Small intestine (tissue), 7 donors: Measurements from ENCODE around the gene IL17C. TPM values are rescaled to one million over a fixed set of nuclear protein-coding genes. Genes with fewer than 3 reads are reported as not detected.

ENCODE experiments used
- DNase-seq, 2 donors: peaks; one replicate each; pipeline versions ENCODE4 v3.0.0 to v3.0.0-alpha.2; 2013
- FAIRE-seq: peaks from 2 replicates; lab custom pipeline; 2012; peaks lifted over from hg19 to GRCh38; lab: Jason Lieb, UNC
- H3K27ac ChIP-seq, 3 donors: one replicate each; pipeline ENCODE4 v1.5.1; 2013; ENCODE audit warnings: low read length in 2 of 3, mild to moderate bottlenecking in 2 of 3, control low read depth in 1 of 3, inconsistent platforms in 1 of 3, low read depth in 1 of 3, moderate library complexity in 1 of 3
- H3K27me3 ChIP-seq, 3 donors: one replicate each; pipeline ENCODE4 v1.6.1; 2013; ENCODE audit warnings: low read length in 3 of 3, inconsistent platforms in 1 of 3; ENCODE audit not compliant: control insufficient read depth in 3 of 3, insufficient read depth in 3 of 3
- H3K36me3 ChIP-seq, 3 donors: one replicate each; pipeline ENCODE4 v1.6.1; 2013; ENCODE audit warnings: low read length in 3 of 3, inconsistent platforms in 1 of 3, low read depth in 1 of 3, mild to moderate bottlenecking in 1 of 3, moderate library complexity in 1 of 3; ENCODE audit not compliant: control insufficient read depth in 3 of 3, insufficient read depth in 2 of 3
- H3K4me1 ChIP-seq, 3 donors: one replicate each; pipeline ENCODE4 v1.6.1; 2013; ENCODE audit warnings: low read length in 2 of 3, inconsistent platforms in 1 of 3, low read depth in 1 of 3, mild to moderate bottlenecking in 1 of 3, moderate library complexity in 1 of 3; ENCODE audit not compliant: control insufficient read depth in 3 of 3, insufficient read depth in 2 of 3
- H3K4me3 ChIP-seq, 3 donors: one replicate each; pipeline ENCODE4 v1.5.1; 2013; ENCODE audit warnings: low read length in 3 of 3, control low read depth in 1 of 3, inconsistent platforms in 1 of 3, low read depth in 1 of 3, mild to moderate bottlenecking in 1 of 3, moderate library complexity in 1 of 3
- H3K9me3 ChIP-seq, 2 donors: one replicate each; pipeline ENCODE4 v1.6.1; 2013; ENCODE audit warnings: low read depth in 1 of 2, low read length in 1 of 2; ENCODE audit not compliant: control insufficient read depth in 2 of 2, insufficient read depth in 1 of 2
- WGBS, 3 donors: extraction: QIAGEN DNeasy Blood & Tissue Kit; methylation state at CpG; one replicate each; pipeline ENCODE4 v1.1.7; 2013; 5-methylcytosine and 5-hydroxymethylcytosine counted together
- polyA plus RNA-seq, 4 donors: library from polyadenylated mRNA; stranded (reverse) in 3 of 4; unstranded in 1 of 4; fragments of 200-250 nt in 3 of 4; fragments of 120-200 nt in 1 of 4; gene quantifications; one replicate each; pipeline versions ENCODE4 v1.2.1 to v1.2.3, GENCODE V29; 2013
- donor health status: healthy with polysubstance abuse.
- donor health status: control.
- donor health status: control.
- donor health status: Bipolar disorder and iron deficiency.
- donor health status: healthy.

Gene IL17C
- polyA plus RNA-seq, 4 donors, result 0.19 TPM; not detected in 3

DNA sequence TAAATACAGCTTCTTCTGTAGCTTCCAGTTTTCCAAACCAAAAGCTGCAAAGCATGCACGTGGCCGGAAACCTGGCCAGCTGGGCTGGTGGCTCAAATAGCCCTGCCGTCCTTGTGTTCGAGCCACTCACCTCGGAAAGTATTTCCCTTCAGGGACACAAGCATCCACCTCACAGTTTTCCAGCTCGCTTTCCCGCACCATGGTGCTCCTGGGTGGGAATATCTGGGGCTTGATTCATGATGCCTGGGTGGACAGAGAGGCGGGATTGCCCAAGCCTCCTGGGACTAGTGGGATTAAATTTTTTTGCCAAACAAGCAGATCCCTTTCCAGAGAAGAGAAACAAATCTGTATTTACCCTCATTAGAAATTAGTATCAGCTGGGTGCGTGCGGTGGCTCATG lies 31.6 kb downstream of the IL17C start:
- no peaks in the 10 kb centered on the region for H3K9me3 ChIP-seq
- H3K4me3 ChIP-seq, result no peak overlapping the region
- no peak for DNase-seq
- no peak overlapping the region for H3K27ac ChIP-seq
- H3K4me1 ChIP-seq, result peaks cover 0 to under 1% (median 0%) of the 10 kb centered on the region in 3 donors
- WGBS, 3 donors, result 82 to 84% (median 83%) methylated on average over 10 of the region's 10 CpGs
- peaks cover 0 to 12% (median 0%) of the 10 kb centered on the region in 3 donors for H3K36me3 ChIP-seq
- H3K27me3 ChIP-seq, result no peaks in the 10 kb centered on the region
- no peak for FAIRE-seq

DNA sequence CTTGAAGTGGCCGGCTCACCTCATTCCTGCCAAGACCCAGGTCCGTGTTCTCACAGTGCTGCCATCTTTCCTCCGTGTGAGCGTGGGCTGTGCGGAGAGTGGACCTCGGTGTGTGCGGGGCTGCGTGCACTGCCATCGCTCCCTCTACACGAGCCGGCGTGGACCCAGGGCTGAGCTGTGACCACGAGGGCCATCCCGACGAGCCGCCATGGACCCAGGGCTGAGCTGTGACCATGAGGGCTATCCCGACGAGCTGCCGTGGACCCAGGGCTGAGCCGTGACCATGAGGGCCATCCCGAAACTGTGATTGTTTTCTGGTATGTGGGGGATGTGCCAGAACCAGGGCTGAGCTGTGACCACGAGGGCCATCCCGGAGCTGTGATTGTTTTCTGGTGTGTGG lies 33.4 kb downstream of the IL17C start:
- no peak for FAIRE-seq
- no peak overlapping the region for H3K4me3 ChIP-seq
- no peak for DNase-seq

DNA sequence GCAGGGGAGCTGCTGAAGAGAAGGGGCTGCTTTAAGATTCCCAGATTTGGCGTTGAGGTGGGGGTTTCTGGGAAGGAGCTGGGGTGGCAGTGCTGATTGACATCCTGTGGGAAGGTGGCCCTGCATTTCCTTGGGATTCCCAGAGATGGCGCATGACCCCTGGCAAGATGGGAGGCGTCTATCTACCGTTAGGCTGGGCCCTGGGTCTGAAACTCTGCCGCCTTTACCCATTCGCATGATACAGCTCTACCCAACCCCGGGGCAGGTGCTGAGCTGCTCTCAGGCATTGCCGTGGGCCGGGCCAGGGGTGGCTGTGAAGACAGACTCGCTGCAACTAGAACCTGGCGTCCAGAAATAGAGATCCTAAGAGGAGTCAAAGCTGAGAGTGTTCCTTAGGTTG lies 34.4 kb downstream of the IL17C start:
- Histone ChIP-seq H3K4me3 (no peak overlapping the region), H3K27me3 (peaks cover 0 to 5% (median 0%) of the 10 kb centered on the region in 3 donors), H3K27ac (no peak overlapping the region), H3K9me3 (no peaks in the 10 kb centered on the region), H3K36me3 (peaks cover 0 to 8% (median 0%) of the 10 kb centered on the region in 3 donors), H3K4me1 (no peaks in the 10 kb centered on the region)
- 39 to 69% (median 40%) methylated on average over 11 of the region's 11 CpGs for WGBS, 3 donors
- DNase-seq, result no peak
- no peak for FAIRE-seq

More for the DNA sequence above, 33.4 kb downstream of the IL17C start:
- Histone ChIP-seq H3K27ac (no peak overlapping the region), H3K9me3 (no peaks in the 10 kb centered on the region), H3K36me3 (peaks cover 0 to 8% (median 0%) of the 10 kb centered on the region in 3 donors), H3K27me3 (no peaks in the 10 kb centered on the region), H3K4me1 (no peaks in the 10 kb centered on the region)
- 90 to 93% (median 92%) methylated on average over 23 of the region's 23 CpGs for WGBS, 3 donors

DNA sequence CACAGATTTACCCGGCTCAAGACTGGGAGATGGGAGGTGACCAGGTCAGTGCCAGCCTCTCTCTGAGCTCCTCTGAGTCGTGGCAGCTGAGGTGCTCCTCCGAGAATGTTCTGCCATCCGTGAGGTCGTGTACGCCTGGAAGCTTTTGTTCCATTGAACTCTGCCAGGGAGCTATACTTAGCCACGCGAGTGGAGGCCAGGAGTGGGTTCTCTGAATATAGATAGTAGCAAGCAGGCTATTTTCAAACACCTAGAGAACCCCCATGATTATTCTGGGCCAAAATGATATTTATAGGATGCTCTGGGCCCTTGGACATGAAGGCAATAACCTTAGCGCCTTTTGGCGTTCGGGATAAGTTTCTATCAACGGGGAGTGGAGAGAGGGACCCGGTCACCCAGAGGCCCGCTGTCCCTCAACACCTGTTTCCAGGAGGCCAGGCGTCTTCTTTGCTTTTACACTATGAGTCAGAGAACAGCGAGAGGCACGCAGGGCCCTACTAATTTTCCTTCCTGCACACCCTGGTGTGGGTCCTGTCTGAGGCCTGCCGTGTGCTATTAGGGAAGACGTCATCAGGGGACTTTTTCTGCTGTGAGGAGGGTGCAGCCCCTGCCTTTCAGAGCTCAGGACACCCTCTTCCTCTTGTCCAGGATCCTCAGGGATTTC lies 35.5 kb downstream of the IL17C start:
- Histone ChIP-seq H3K4me1 (no peaks in the 10 kb centered on the region), H3K27ac (no peak overlapping the region), H3K36me3 (peaks cover 0 to 8% (median 0%) of the 10 kb centered on the region in 3 donors), H3K9me3 (no peaks in the 10 kb centered on the region), H3K4me3 (no peak overlapping the region), H3K27me3 (peaks cover 0 to 15% (median 0%) of the 10 kb centered on the region in 3 donors)
- 86 to 93% (median 93%) methylated on average over 19 of the region's 19 CpGs for WGBS, 3 donors
- FAIRE-seq, result no peak
- DNase-seq, result no peak

DNA sequence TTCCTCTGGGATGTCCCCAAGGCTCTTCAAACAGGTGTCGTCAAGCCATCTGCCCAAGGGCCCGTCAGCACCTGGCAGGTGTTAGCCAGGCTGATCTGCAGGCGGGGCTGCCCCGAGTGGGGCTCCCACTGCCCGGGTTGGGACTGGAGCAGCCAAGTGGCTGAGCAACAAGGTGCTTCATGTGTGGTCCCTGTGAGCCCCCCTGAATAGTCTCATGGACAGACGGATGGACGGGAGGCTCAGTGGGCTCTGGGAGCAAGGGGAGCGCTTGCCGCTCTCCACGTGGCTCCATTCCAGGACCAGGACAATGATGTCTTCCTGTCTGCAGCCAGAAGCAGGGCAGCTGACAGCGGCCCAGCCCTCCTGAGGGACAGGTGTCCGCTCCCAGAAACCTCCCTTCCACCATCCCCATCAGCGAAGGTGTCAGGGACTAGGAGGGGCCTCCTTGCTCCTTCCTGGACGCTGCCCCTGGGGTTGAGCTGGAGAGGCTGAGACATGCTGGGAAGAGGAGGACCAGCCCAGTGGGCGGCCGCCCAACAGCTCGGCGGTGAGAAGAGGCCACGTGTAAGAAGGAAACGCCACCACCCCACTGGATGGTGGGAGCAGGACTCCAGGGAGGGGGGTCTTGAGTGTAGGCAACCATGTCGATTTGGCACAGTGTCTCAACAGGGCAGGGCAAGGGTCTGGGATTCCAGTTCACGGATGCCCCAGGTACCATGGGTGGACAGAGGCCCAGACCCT lies 38.3 kb downstream of the IL17C start:
- DNase-seq, result no peak
- Histone ChIP-seq H3K27me3 (peaks cover 0 to 28% (median 0%) of the 10 kb centered on the region in 3 donors), H3K4me1 (no peaks in the 10 kb centered on the region), H3K36me3 (peaks cover 0 to 7% (median 0%) of the 10 kb centered on the region in 3 donors), H3K27ac (no peak overlapping the region), H3K9me3 (no peaks in the 10 kb centered on the region), H3K4me3 (no peak overlapping the region)
- WGBS, 3 donors, result 83 to 86% (median 85%) methylated on average over 21 to 22 of the region's 22 CpGs
- FAIRE-seq, result no peak

DNA sequence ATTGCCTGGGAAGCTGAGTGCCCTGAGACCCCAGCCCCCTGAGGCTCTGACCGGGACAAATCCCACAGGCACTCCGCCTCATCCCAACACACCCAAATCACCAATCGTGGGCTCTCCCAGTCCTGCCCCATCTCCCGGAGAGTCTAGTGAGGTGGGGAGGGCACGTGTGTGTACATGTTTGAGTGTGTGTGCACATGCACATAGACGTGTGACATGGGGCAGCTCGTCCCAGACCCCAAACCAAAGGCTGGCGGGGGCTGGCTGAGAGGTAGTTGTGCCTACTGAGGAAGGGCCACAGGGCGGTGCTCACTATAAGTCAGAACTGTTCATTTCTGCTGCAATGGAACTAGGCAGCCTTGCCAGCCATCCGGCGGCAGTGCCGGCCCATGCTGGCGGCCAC lies 39.3 kb downstream of the IL17C start:
- DNase-seq (no peak), FAIRE-seq (no peak)
- Histone ChIP-seq H3K4me1 (no peaks in the 10 kb centered on the region), H3K9me3 (no peaks in the 10 kb centered on the region), H3K4me3 (no peak overlapping the region), H3K27me3 (peaks cover 0 to 29% (median 0%) of the 10 kb centered on the region in 3 donors), H3K36me3 (peaks cover 0 to 7% (median 0%) of the 10 kb centered on the region in 3 donors), H3K27ac (no peak overlapping the region)
- 82 to 85% (median 84%) methylated on average over 13 of the region's 13 CpGs for WGBS, 3 donors

DNA sequence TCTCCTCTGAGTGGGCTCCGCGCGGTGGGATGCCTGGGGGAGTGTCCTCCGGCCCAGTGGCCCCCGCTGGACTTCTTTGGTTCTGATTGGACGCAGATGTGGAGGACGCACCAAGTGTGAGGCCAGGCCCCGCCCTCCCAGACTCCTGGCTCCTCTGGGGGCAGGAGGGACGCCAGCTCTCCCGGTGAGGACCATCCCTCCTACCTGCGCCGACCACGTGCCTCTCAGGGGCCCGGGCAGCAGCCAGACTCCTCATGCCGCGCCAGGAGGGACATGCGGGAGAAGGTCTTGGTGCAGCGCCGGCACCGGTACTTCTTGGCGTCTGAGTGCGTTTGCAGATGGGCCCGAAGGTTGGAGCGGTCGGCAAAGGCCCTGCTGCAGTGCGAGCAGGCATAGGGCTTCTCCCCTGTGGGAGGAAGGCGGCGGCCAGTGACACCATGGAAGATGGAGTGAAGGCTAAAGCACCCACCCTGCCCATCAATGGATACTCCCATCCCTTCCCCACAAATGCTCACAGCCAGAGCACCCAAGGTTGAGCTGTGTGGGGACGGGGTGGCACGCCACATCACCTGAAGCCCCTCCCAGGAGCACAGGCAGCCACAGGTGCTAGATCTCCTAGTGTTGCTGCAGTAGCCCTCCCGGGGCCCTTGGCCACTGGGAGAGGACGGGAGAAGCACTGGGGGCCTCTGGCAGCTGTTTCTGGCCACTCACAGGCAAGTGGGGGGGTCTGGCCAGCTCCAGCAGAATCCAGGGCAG lies 40.0 kb downstream of the IL17C start:
- FAIRE-seq (no peak), DNase-seq (no peak)
- Histone ChIP-seq H3K4me3 (no peak overlapping the region), H3K4me1 (no peaks in the 10 kb centered on the region), H3K36me3 (peaks cover 0 to 7% (median 0%) of the 10 kb centered on the region in 3 donors), H3K9me3 (no peaks in the 10 kb centered on the region), H3K27me3 (peaks cover 0 to 29% (median 0%) of the 10 kb centered on the region in 3 donors), H3K27ac (no peak overlapping the region)
- 74 to 83% (median 77%) methylated on average over 30 to 32 of the region's 32 CpGs for WGBS, 3 donors

DNA sequence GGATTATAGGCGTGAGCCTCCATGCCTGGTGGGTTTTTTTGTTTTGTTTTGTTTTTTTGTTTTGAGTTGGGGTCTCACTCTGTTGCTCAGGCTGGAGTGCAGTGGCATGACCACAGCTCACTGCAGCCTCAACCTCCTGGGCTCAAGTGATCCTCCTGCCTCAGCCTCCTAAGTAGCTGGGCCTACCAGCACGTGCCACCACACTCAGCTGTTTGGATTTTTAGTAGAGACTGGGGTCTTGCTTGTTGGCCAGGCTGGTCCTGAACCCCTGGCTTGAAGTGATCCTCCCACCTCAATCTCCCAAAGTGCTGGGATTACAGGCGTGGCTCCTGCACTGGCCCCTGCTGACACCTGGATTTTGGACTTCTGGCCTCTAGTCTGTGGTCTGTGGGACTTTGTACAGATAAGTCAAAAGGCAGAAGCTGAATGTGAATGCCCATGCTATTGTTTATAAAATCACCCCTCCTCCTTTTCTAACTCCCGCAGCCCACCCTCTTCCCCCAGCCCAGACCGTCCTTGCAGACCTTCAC lies 42.2 kb downstream of the IL17C start:
- WGBS, 3 donors, result 77 to 83% (median 82%) methylated on average over 5 of the region's 5 CpGs
- FAIRE-seq (no peak), DNase-seq (no peak)
- Histone ChIP-seq H3K36me3 (no peaks in the 10 kb centered on the region), H3K27me3 (peaks cover 0 to 50% (median 2%) of the 10 kb centered on the region in 3 donors), H3K4me3 (no peak overlapping the region), H3K27ac (peak overlapping the region in 1 of 3 donors; percentile 18), H3K9me3 (no peaks in the 10 kb centered on the region), H3K4me1 (peaks cover 0 to 9% (median 0%) of the 10 kb centered on the region in 3 donors)
